ENCODE measurements around the gene LILRA5. TPM values are rescaled to one million over a fixed set of nuclear protein-coding genes. Genes with fewer than 3 reads are reported as not detected.
A peak's percentile ranks its signal among the peaks of the same experiment; 100 is the strongest.
"Not testable (repeated sequence)": the region's sequence is repeated elsewhere in the genome, so short reads cannot be mapped to it uniquely, and the experiment has no call there.

Gene LILRA5
- total and polyA plus RNA-seq, 10 of the 15 experiments (the other 5 are each of a cell fraction or from before 2014, with no cell fraction given) = 0.05 to 1.2 (median 0.36) TPM; not detected in 4

DNA sequence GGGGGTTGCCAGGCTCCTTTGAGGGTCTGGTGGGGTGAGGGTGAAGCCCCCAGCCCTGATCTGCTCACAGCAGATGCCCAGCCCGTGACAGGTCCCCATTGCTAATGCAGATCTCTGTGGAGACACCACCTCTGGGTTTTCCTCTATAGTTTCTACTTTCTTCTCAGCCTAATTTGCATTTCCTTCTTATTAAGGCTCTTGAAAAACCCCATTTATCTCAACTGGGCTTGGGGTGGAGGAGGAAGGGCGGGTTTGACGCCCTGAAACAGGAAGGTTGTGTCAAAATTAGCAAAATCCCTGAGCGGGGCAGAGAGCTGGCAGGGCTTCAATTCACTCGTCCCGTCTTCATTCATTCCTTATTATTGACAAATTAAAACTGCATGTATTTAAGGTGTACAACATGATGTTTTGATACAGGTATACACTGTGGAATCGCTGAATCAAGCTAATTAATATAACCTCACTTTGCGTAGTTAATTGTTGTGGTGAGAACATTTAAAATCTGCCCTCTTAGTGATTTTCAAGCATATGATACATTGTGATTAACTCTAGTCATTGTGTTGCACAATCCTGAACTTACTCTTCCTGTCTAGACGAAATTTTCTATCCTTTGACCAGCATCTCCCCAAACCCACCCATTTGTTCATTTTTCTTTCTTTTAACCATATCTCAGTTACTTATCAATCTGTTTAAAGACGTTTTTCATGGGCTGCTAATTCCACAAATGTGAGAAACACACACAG, 48.9 kb upstream of the LILRA5 start:
- 0 out of 4 replicates have a peak, but pooled peaks of 1 of the 2 experiments have one; percentile 24 for TF ChIP-seq ETV6 (conservative IDR thresholded peaks at IDR 0.05 in 1 of 2, IDR thresholded peaks at IDR 0.05 in 1 of 2; ENCODE audit: borderline replicate concordance in 1 of 2, low read depth in 1 of 2)
- CTCF ChIA-PET = interaction anchor here (1.0 to 1.4 kb wide), 4 partner anchors 10 to 38 kb away, joined by 3 to 15 read pairs (median 6); no protein-coding TSS in a partner anchor
- 0% methylated on average over 5 of the region's 10 CpGs for WGBS (ENCODE audit: insufficient coverage, insufficient replicate concordance, low lambda C conversion rate, missing lambda C conversion rate)

DNA sequence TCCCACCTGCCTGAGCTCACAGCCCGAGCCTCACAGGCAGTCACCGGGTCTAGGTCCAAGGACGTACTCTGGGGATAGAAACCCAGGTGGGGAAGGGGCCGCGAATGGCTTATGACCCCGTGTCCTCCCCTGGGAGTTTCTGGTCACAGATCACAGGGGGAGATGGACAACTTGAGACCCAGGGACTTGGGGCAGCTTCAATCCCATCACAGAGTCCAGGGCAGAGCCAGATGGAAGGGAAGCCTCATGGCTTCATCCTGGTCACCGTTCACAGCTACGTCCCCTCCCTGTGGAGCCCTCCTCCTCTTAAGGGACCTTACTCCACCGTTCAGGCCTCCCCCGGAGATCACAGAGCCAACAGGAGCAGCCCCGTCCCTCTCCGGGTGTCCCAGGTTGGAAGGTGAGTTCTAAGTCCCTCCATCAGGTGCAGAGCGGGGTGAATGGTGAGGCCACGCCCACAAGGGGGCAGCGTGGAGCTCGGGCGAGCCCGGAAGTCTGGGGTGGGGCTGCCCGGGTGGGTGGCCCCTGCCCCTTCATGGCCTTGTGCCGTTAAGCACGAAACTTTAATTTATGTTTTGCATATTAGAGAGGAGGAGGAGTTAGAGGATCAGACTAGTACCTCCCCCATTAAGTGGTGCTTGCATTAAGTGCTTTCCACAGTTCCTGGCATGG, 46.3 kb upstream of the LILRA5 start:
- H3K4me2 ChIP-seq (ENCODE audit: control insufficient read depth, insufficient read depth); H3K9ac ChIP-seq (ENCODE audit: control insufficient read depth, insufficient read depth, low read length); in situ Hi-C loops (cut with MboI); H3K36me3 ChIP-seq (ENCODE audit: control insufficient read depth in 2 of 2, insufficient read depth in 2 of 2, low read length in 1 of 2); intact Hi-C loops (cut with micrococcal nuclease; ENCODE audit: unreplicated experiment); H3K4me3 ChIP-seq; DNase-seq (ENCODE audit: low read depth, low spot score); H3K27me3 ChIP-seq (replicated peaks in 1 of 2; ENCODE audit: control insufficient read depth in 2 of 2, insufficient read depth in 2 of 2, low read length in 1 of 2); BruUV-seq (replicated peaks); H3K4me1 ChIP-seq (ENCODE audit: control insufficient read depth, insufficient read depth, low read length); RAD21 ChIA-PET (ENCODE audit: unreplicated experiment); H3K9me3 ChIP-seq (replicated peaks; ENCODE audit: control insufficient read depth, insufficient read depth, low read length); H2AFZ ChIP-seq (ENCODE audit: control insufficient read depth, low read depth, low read length); H3K27ac ChIP-seq (ENCODE audit: control insufficient read depth, insufficient read depth); POLR2A ChIA-PET; H3K79me2 ChIP-seq (ENCODE audit: control insufficient read depth, insufficient read depth, low read length); H4K20me1 ChIP-seq (ENCODE audit: control insufficient read depth, insufficient read depth): not testable (repeated sequence)
- peak; percentile 95 for FAIRE-seq
- TF ChIP-seq RAD21 (IDR thresholded peaks at IDR 0.05; ENCODE audit: insufficient read depth, low read depth, low read length) = peak; percentile 25; the same call in 1 of the 2 replicates
- TF ChIP-seq, protein P1, sequence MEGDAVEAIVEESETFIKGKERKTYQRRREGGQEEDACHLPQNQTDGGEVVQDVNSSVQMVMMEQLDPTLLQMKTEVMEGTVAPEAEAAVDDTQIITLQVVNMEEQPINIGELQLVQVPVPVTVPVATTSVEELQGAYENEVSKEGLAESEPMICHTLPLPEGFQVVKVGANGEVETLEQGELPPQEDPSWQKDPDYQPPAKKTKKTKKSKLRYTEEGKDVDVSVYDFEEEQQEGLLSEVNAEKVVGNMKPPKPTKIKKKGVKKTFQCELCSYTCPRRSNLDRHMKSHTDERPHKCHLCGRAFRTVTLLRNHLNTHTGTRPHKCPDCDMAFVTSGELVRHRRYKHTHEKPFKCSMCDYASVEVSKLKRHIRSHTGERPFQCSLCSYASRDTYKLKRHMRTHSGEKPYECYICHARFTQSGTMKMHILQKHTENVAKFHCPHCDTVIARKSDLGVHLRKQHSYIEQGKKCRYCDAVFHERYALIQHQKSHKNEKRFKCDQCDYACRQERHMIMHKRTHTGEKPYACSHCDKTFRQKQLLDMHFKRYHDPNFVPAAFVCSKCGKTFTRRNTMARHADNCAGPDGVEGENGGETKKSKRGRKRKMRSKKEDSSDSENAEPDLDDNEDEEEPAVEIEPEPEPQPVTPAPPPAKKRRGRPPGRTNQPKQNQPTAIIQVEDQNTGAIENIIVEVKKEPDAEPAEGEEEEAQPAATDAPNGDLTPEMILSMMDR (IDR thresholded peaks at IDR 0.05 in 2 of 3, conservative IDR thresholded peaks at IDR 0.05 in 1 of 3; ENCODE audit: control insufficient read depth in 2 of 3, extremely low read depth in 1 of 3, insufficient read depth in 1 of 3, low read depth in 3 of 3, low read length in 3 of 3) = peak in 1 of 3 experiments; percentile 32; a peak in 1 of 6 replicates
- ATAC-seq = peak; percentile 91
- 6% methylated on average over 12 of the region's 21 CpGs for WGBS (ENCODE audit: insufficient coverage, insufficient replicate concordance, low lambda C conversion rate, missing lambda C conversion rate)
- CTCF ChIA-PET = interaction anchor here (1.1 to 1.2 kb wide), 2 partner anchors 32 to 33 kb away, joined by 3 to 9 read pairs; no protein-coding TSS in a partner anchor
- SMC1A ChIA-PET (ENCODE audit: uncharacterized antibody, unreplicated experiment) = interaction anchor here (1.1 kb wide), 1 partner anchor 29 kb away, joined by 4 read pairs; no protein-coding TSS in a partner anchor

More for the DNA sequence above, 48.9 kb upstream of the LILRA5 start:
- POLR2A ChIA-PET = interaction anchor here (0.9 to 1.1 kb wide), 3 partner anchors 8 to 17 kb away, joined by 3 to 7 read pairs (median 4); no protein-coding TSS in a partner anchor
- SMC1A ChIA-PET (ENCODE audit: uncharacterized antibody, unreplicated experiment) = interaction anchor here (0.9 to 1.5 kb wide), 5 partner anchors 10 to 29 kb away, joined by 3 to 10 read pairs (median 7); no protein-coding TSS in a partner anchor
- peak; percentile 66 for ATAC-seq
- H3K4me3 ChIP-seq; H3K36me3 ChIP-seq (ENCODE audit: control insufficient read depth in 2 of 2, insufficient read depth in 2 of 2, low read length in 1 of 2); H3K27me3 ChIP-seq (replicated peaks in 1 of 2; ENCODE audit: control insufficient read depth in 2 of 2, insufficient read depth in 2 of 2, low read length in 1 of 2); H3K79me2 ChIP-seq (ENCODE audit: control insufficient read depth, insufficient read depth, low read length); BruUV-seq (replicated peaks); in situ Hi-C loops (cut with MboI); H3K4me1 ChIP-seq (ENCODE audit: control insufficient read depth, insufficient read depth, low read length); H4K20me1 ChIP-seq (ENCODE audit: control insufficient read depth, insufficient read depth); intact Hi-C loops (cut with micrococcal nuclease; ENCODE audit: unreplicated experiment); H3K27ac ChIP-seq (ENCODE audit: control insufficient read depth, insufficient read depth); H3K9me3 ChIP-seq (replicated peaks; ENCODE audit: control insufficient read depth, insufficient read depth, low read length); H3K4me2 ChIP-seq (ENCODE audit: control insufficient read depth, insufficient read depth); H3K9ac ChIP-seq (ENCODE audit: control insufficient read depth, insufficient read depth, low read length); H2AFZ ChIP-seq (ENCODE audit: control insufficient read depth, low read depth, low read length); DNase-seq (ENCODE audit: low read depth, low spot score): not testable (repeated sequence)
- RAD21 ChIA-PET (ENCODE audit: unreplicated experiment) = interaction anchor here (0.8 to 1.5 kb wide), 4 partner anchors 10 to 26 kb away, joined by 3 to 6 read pairs (median 4); no protein-coding TSS in a partner anchor
- peak; percentile 66 for FAIRE-seq
